ENCODE data around the gene DNAH1.

The DNAH1 gene

DNA sequence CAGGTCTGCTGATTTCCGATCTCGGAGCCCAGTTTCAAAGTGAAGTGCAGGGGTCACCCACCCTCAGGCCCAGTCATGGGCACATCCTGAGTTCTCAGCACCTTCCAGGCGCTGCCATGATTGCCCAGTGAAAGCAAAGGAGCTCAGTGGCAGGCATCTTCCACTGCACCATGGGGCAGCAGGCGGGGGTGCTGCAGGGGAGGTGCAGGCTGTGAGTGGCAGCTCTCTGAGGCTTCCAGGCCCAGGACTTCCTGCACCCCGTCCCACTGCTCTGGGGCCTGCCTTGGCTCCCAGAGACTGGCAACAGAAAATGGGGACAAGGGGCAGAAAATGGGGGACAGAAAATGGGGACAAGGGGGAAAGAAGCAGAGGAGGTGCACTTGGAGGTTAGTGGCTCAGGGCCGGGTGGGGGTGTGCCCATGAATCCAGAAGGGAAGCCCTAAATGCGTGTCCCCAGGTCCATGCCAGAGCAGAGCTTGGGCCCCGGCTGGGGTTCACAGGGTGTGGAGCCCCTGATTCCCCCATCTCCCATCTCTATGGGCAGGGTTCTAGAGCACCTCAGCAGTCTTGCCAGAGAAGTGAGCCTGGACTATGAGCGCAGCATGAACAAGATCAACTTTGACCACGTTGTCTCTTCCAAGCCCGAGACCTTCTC is 28.0 kb downstream of the DNAH1 start:
- DNase-seq = no peak

GRCh38 chr3:52345521-52346109 is 29.5 kb downstream of the DNAH1 start:
- DNase-seq = no peak

GRCh38 chr3:52346623-52347530 is 30.8 kb downstream of the DNAH1 start:
- DNase-seq = no peak

GRCh38 chr3:52347716-52348635 is 31.9 kb downstream of the DNAH1 start:
- no peak for DNase-seq

DNA sequence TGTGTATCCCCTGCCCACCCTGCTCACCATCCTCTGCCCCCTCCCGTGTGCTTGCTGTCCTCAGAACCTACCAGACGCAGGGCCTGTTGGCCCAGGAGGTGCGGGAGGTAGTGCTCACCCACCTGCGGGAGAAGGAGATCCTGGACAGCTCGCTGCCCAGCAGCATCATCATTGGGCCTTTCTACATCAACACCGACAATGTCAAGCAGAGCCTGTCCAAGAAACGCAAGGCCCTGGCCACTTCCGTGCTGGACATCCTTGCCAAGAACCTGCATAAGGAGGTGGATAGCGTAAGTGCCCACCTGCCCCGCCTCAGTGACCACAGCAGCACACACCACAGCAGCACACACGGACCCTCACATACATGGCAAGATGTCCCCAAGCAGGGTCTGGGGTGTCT is 33.0 kb downstream of the DNAH1 start:
- DNase-seq = no peak

GRCh38 chr3:52349611-52350395 is 33.7 kb downstream of the DNAH1 start:
- DNase-seq = no peak

- DNase-seq = peak; percentile 35
Measured at GRCh38 chr3:52350416-52350815, 34.3 kb downstream of the DNAH1 start.

GRCh38 chr3:52350981-52351761 is 35.1 kb downstream of the DNAH1 start:
- no peak for DNase-seq

DNA sequence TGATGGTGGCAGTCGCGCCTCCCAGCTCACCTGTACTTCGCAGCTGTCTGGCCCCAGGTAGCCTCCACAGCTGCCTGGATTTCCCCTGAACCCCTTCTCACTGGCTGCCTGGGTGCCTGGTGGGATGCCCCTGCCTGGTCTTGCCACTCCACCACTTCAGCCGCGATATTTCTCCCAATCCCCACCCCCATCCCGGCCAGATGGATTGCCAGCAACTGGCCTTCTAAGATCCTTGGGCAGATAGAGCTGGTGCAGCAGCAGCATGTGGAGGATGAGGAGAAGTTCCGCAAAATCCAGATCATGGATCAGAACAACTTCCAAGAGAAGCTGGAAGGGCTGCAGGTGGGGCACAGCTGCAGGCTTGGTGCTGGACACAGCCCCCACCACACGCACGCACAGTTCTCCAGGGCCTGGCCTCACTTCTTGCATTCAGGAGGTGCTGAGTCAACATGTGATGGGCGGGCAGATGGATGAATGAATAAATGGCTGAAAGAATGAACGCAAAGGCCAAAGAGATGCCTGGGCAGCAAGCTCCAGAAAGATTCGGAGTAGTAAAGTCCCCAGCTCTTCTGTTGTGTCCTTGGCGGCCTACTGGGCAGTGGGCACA is 35.7 kb downstream of the DNAH1 start:
- DNase-seq = no peak

- no peak for DNase-seq
Measured at GRCh38 chr3:52352566-52352965, 36.4 kb downstream of the DNAH1 start.

DNA sequence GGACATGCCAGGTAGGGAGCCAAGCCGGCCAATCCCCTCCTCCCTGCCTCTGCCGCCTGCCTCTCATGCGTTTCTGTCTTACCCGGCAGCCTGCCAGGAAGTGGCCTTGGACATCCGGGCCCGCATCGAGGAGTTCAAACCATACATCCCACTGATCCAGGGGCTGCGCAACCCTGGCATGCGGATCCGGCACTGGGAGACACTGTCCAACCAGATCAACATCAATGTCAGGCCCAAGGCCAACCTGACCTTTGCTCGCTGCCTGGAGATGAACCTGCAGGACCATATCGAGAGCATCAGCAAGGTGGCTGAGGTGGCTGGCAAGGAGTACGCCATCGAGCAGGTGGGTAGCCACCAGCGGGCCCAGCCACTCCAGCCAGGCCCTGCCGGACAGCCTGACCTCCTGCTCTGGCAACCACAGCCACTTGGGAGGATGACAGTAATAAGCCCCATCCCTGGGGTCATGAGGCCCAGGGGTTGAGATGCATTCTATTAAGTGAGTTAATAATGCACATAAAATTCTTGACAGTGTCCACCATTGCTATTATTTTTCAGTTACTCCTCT is 37.3 kb downstream of the DNAH1 start:
- DNase-seq = no peak

DNA sequence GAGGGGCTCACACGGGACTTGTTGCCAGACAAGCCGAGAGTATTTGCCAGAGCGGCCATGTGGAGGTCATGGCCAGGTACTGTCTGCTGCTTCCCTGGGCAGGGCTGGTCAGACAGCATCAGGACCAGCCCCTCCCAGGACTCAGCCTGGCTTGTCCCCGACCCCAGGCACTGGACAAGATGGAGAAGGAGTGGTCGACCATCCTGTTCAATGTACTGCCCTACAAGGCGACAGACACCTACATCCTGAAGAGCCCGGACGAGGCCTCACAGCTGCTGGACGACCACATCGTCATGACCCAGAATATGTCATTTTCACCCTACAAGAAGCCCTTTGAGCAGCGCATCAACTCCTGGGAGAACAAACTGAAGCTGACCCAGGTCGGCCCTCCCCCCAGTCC is 38.6 kb downstream of the DNAH1 start:
- no peak for DNase-seq

- no peak for DNase-seq
Measured at GRCh38 chr3:52355526-52355925, 39.4 kb downstream of the DNAH1 start.

- no peak for DNase-seq
Measured at GRCh38 chr3:52356126-52356525, 40.0 kb downstream of the DNAH1 start.

GRCh38 chr3:52357151-52358080 is 41.3 kb downstream of the DNAH1 start:
- no peak for DNase-seq

DNA sequence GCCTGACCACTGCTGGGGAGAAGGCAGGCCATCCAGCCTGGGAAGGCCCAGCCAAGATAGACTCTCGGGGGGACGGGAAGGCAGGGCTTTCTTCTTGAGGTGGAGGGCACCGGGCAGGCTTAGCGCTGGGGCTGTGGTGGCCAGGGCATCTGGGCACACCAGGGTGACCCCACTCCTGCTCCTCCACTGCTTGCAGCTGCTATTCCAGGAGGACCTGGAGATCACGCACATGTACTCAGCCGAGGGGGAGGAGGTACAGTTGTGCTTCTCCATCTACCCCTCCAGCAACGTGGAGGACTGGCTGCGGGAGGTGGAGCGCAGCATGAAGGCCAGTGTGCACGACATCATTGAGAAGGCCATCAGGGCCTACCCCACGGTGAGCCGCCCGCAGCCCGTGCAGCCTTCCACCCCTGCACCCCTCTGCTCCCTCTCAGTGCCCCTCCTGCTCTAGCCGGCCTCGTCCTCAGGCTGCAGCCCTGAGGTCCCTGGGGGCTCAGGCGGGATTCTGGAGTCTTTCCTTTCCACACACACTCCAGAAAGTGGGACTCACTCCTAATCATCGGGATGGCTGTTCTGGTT is 42.3 kb downstream of the DNAH1 start:
- DNase-seq = no peak

DNA sequence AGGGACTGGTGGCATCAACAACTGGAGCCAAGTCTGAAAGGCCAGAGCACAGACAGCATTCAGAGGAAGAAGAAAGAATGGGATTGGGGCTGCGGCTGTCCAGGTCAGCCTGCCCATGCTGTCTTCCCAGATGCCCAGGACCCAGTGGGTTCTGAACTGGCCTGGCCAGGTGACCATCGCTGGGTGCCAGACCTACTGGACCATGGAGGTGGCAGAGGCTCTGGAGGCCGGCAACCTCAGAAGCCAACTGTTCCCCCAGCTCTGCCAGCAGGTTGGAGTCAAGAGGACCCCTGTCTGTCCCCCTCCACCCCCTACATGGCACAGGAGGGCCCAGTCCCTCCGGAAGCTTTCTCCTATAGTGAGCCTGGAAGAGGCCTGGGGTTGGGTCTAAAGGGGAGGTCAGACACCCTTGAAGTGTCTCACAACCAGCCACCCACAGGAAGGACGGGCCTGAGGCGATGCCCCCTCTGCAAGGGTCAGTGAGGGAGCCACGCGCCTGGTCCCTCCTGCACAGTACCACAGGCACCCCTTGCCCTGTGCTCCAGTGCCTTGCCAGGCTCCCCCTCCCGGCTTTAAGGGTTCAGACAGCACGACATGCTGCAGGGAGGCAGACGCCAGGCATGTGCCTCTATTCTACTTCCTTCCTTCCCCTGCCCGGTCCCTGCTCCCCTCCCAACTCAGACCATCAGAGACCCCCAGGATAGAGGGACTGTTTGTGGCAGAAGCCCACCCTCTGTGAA is 43.2 kb downstream of the DNAH1 start:
- no peak for DNase-seq

- no peak for DNase-seq
Measured at GRCh38 chr3:52361011-52361410, 44.9 kb downstream of the DNAH1 start.

Data from NCI-H510A treated with DMSO at 0.1 percent for 48 hours (cell line).